Amniotic epithelial cell (primary cell): ENCODE results near the gene MACROD1.

Experiments used
- DNase-seq: peaks from one replicate; pipeline ENCODE4 v3.0.0-alpha.2; 2010; ENCODE audit warnings: low read depth

Gene MACROD1

GRCh38 chr11:64128255-64129006 lies 37.5 kb downstream of the MACROD1 start:
- no peak for DNase-seq

- DNase-seq, result no peak
Measured at GRCh38 chr11:64127267-64128072, 38.4 kb downstream of the MACROD1 start.

- DNase-seq, result no peak
Measured at GRCh38 chr11:64126796-64127195, 39.1 kb downstream of the MACROD1 start.

GRCh38 chr11:64126371-64126770 lies 39.5 kb downstream of the MACROD1 start:
- DNase-seq, result no peak

GRCh38 chr11:64125676-64126075 lies 40.2 kb downstream of the MACROD1 start:
- no peak for DNase-seq

- DNase-seq, result peak; percentile 29
Measured at GRCh38 chr11:64124147-64124546, 41.8 kb downstream of the MACROD1 start.

- no peak for DNase-seq
Measured at GRCh38 chr11:64123679-64124078, 42.2 kb downstream of the MACROD1 start.

- DNase-seq, result no peak
Measured at GRCh38 chr11:64122411-64123410, 43.2 kb downstream of the MACROD1 start.

- DNase-seq, result peak; percentile 88
Measured at GRCh38 chr11:64121663-64122410, 44.1 kb downstream of the MACROD1 start.

- peak; percentile 59 for DNase-seq
Measured at GRCh38 chr11:64120951-64121569, 44.9 kb downstream of the MACROD1 start.

- no peak for DNase-seq
Measured at GRCh38 chr11:64119700-64120099, 46.2 kb downstream of the MACROD1 start.

GRCh38 chr11:64118876-64119665 lies 46.8 kb downstream of the MACROD1 start:
- no peak for DNase-seq

GRCh38 chr11:64117763-64118459 lies 48.0 kb downstream of the MACROD1 start:
- no peak for DNase-seq

GRCh38 chr11:64115531-64116522 lies 50.1 kb downstream of the MACROD1 start:
- no peak for DNase-seq

GRCh38 chr11:64114231-64114630 lies 51.7 kb downstream of the MACROD1 start:
- DNase-seq, result no peak

- DNase-seq, result no peak
Measured at GRCh38 chr11:64113462-64113780, 52.5 kb downstream of the MACROD1 start.

- DNase-seq, result no peak
Measured at GRCh38 chr11:64112771-64113461, 53.0 kb downstream of the MACROD1 start.
